Caco-2 (cell line): ENCODE measurements around the gene SMURF2. TPM values are rescaled to one million over a fixed set of nuclear protein-coding genes. Genes with fewer than 3 reads are reported as not detected.

Source experiments
- BruUV-seq: library from RNA; stranded (reverse); fragments of 400-500 nt; replicated peaks from 2 replicates; lab custom pipeline; 2021; lab: Mats Ljungman, UMichigan
- CTCF ChIA-PET: fragments of 300-600 bp; sonication (Branson Sonifier 250); formaldehyde crosslinking; loops from one replicate; lab custom pipeline; 2022; ENCODE audit warnings: antibody characterized with exemption; lab: Charles Lee
- POLR2A ChIA-PET: fragments of 300-600 bp; sonication (Branson Sonifier 250); formaldehyde crosslinking; loops from one replicate; lab custom pipeline; 2022; ENCODE audit warnings: antibody characterized with exemption; lab: Charles Lee
- DNase-seq, 2 experiments: peaks; one replicate each; pipeline versions ENCODE4 v3.0.0 to v3.0.0-alpha.2; 2020 to 2022
- H3K27me3 ChIP-seq: replicated peaks from 2 replicates; pipeline ENCODE4 v1.6.0; 2011; ENCODE audit warnings: low read length; ENCODE audit not compliant: control insufficient read depth, insufficient read depth
- H3K36me3 ChIP-seq: 2 replicates; pipeline ENCODE4 v1.5.1; 2011; ENCODE audit warnings: low read length; ENCODE audit not compliant: control insufficient read depth, insufficient read depth
- H3K4me1 ChIP-seq: fragments of 250-450 bp; sonication (Bioruptor Pico); 2 replicates; pipeline ENCODE4 v1.5.1; 2020; ENCODE audit warnings: mild to moderate bottlenecking
- H3K4me3 ChIP-seq: 2 replicates; pipeline ENCODE4 v1.5.1; 2011; ENCODE audit warnings: low read depth, mild to moderate bottlenecking, control low read depth, low read length
- H3K9me3 ChIP-seq: fragments of 250-450 bp; sonication (Bioruptor Pico); 2 replicates; pipeline ENCODE4 v1.5.1; 2020; ENCODE audit warnings: mild to moderate bottlenecking, moderate library complexity
- H3K27ac Mint-ChIP-seq: one replicate; pipeline ENCODE4 v1.8.0; 2022; ENCODE audit warnings: mixed read lengths; ENCODE audit not compliant: unreplicated experiment
- H3K27me3 Mint-ChIP-seq: one replicate; pipeline ENCODE4 v1.8.0; 2022; ENCODE audit warnings: mixed read lengths; ENCODE audit not compliant: insufficient read depth, unreplicated experiment
- H3K36me3 Mint-ChIP-seq: one replicate; pipeline ENCODE4 v1.8.0; 2022; ENCODE audit warnings: mild to moderate bottlenecking, mixed read lengths; ENCODE audit not compliant: insufficient read depth, unreplicated experiment
- H3K4me1 Mint-ChIP-seq: one replicate; pipeline ENCODE4 v1.8.0; 2022; ENCODE audit warnings: low read depth, mixed read lengths; ENCODE audit not compliant: unreplicated experiment
- H3K4me3 Mint-ChIP-seq: one replicate; pipeline ENCODE4 v1.8.0; 2022; ENCODE audit warnings: mild to moderate bottlenecking, moderate library complexity, mixed read lengths; ENCODE audit not compliant: unreplicated experiment
- H3K9me3 Mint-ChIP-seq: one replicate; pipeline ENCODE4 v1.8.0; 2022; ENCODE audit warnings: mixed read lengths; ENCODE audit not compliant: unreplicated experiment
- CTCF ChIP-seq, 2 experiments: fragments of 200-600 bp in 1 of 2; IDR thresholded peaks; 1 replicate in 1 of 2; 2 replicates in 1 of 2; pipeline versions ENCODE4 v1.5.1 to v1.8.0; 2011 to 2022; ENCODE audit warnings: antibody characterized with exemption in 1 of 2, control low read depth in 1 of 2, inconsistent platforms in 1 of 2, low read depth in 1 of 2, low read length in 1 of 2, mild to moderate bottlenecking in 1 of 2, moderate library complexity in 1 of 2; ENCODE audit not compliant: insufficient read depth in 1 of 2, severe bottlenecking in 1 of 2, unreplicated experiment in 1 of 2
- intact Hi-C: fragments of 100-400 bp; cut with micrococcal nuclease; formaldehyde crosslinking; loops from one replicate; pipeline ENCODE4 v1.10.0; 2022; ENCODE audit not compliant: unreplicated experiment
- total RNA-seq: library from RNA; stranded (reverse); gene quantifications from 2 replicates; pipeline ENCODE4 v1.2.3, GENCODE V29; 2022

Gene SMURF2
- total RNA-seq, 1 experiment from 2014 or later, result 26.9 TPM

DNA sequence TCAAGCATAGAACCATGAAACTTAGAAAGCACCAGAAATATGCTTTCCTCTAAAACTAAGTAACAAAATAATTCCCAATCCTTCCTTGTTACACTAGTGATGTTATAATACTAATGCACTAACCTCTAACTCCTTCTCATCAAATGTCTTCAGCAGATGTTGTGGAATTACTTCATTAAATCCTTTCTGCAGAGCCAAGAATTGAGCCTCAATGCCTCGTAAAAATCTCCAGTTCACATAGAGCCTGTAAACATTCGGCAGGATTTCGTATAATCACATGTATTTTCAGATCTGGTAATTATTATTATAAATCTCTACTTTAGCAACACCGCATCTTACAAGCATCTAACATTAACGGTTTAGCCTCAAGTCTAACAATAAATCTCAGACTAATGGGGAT, 110.6 kb downstream of the SMURF2 start:
- H3K4me1 ChIP-seq, result no peaks in the 10 kb centered on the region
- ChIA-PET CTCF (no interaction called here), POLR2A (no interaction called here)
- intact Hi-C loops, result no loop called here
- Mint-ChIP-seq H3K4me3 (no peak overlapping the region), H3K9me3 (no peaks in the 10 kb centered on the region), H3K27ac (no peak overlapping the region), H3K36me3 (peaks cover 21% of the 10 kb centered on the region), H3K4me1 (no peaks in the 10 kb centered on the region), H3K27me3 (no peaks in the 10 kb centered on the region)
- no peaks in the 10 kb centered on the region for H3K36me3 ChIP-seq
- no TSS peak for BruUV-seq
- TF ChIP-seq CTCF (IDR thresholded peaks at IDR 0.05; ENCODE audit: insufficient read depth in 1 of 2, low read depth in 1 of 2, low read length in 1 of 2, severe bottlenecking in 1 of 2, unreplicated experiment in 1 of 2), result no peak
- no peaks in the 10 kb centered on the region for H3K27me3 ChIP-seq
- DNase-seq, result no peak
- no peak overlapping the region for H3K4me3 ChIP-seq
- no peaks in the 10 kb centered on the region for H3K9me3 ChIP-seq

GRCh38 chr17:64547319-64547718, 114.8 kb downstream of the SMURF2 start:
- Mint-ChIP-seq H3K27me3 (no peaks in the 10 kb centered on the region), H3K4me1 (no peaks in the 10 kb centered on the region), H3K9me3 (no peaks in the 10 kb centered on the region), H3K27ac (no peak overlapping the region), H3K4me3 (no peak overlapping the region), H3K36me3 (peaks cover 31% of the 10 kb centered on the region)
- no peak for TF ChIP-seq CTCF (IDR thresholded peaks at IDR 0.05; ENCODE audit: insufficient read depth in 1 of 2, low read depth in 1 of 2, low read length in 1 of 2, severe bottlenecking in 1 of 2, unreplicated experiment in 1 of 2)
- BruUV-seq, result no TSS peak
- no peak for DNase-seq
- H3K27me3 ChIP-seq, result no peaks in the 10 kb centered on the region
- CTCF ChIA-PET, result no interaction called here
- no peaks in the 10 kb centered on the region for H3K4me1 ChIP-seq
- H3K36me3 ChIP-seq, result no peaks in the 10 kb centered on the region
- intact Hi-C loops, result no loop called here
- H3K9me3 ChIP-seq, result no peaks in the 10 kb centered on the region
- POLR2A ChIA-PET, result no interaction called here
- H3K4me3 ChIP-seq, result no peak overlapping the region

DNA sequence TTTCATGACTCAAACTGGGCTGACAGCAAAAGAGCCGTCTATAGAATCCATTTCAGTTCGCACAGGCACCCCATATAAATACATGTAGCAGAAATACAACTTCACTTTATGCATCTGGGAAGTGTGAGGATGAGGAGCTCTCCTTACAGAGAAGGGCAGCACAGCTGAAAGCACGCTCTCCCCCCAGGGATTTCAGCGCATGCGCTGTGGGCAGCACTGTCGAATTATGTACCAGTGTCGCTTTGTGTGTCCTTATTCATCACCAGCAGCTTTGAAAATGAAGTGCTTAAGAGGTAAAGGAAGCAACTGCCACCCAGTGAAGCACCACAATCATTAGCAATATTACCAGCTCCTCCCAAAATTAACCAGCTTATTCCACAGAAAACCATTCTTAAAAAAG, 115.4 kb downstream of the SMURF2 start:
- Mint-ChIP-seq H3K4me3 (no peak overlapping the region), H3K4me1 (no peaks in the 10 kb centered on the region), H3K27me3 (no peaks in the 10 kb centered on the region), H3K36me3 (peaks cover 25% of the 10 kb centered on the region), H3K27ac (no peak overlapping the region), H3K9me3 (no peaks in the 10 kb centered on the region)
- no peaks in the 10 kb centered on the region for H3K36me3 ChIP-seq
- H3K4me1 ChIP-seq, result no peaks in the 10 kb centered on the region
- no peak overlapping the region for H3K4me3 ChIP-seq
- DNase-seq, result no peak
- intact Hi-C loops, result no loop called here
- no TSS peak for BruUV-seq
- ChIA-PET CTCF (no interaction called here), POLR2A (no interaction called here)
- TF ChIP-seq CTCF (IDR thresholded peaks at IDR 0.05; ENCODE audit: insufficient read depth in 1 of 2, low read depth in 1 of 2, low read length in 1 of 2, severe bottlenecking in 1 of 2, unreplicated experiment in 1 of 2), result no peak
- H3K9me3 ChIP-seq, result no peaks in the 10 kb centered on the region
- no peaks in the 10 kb centered on the region for H3K27me3 ChIP-seq
